OCI-LY3 (cell line): ENCODE results near the gene RAPGEFL1.

Experiments
- EZH2phosphoT487 ChIP-seq: fragments of 200-600 bp; shearing (Covaris generic); IDR thresholded peaks from 2 replicates; pipeline ENCODE4 v1.6.1; 2018; ENCODE audit warnings: antibody characterized with exemption, mixed run types, low read depth
- TF ChIP-seq, protein P1 (sequence below): fragments of 200-600, 300-600 bp; sonication (generic); IDR thresholded peaks from 2 replicates; pipeline ENCODE4 v1.5.1; 2014; ENCODE audit warnings: antibody characterized with exemption, low read length, low read depth

DNA sequence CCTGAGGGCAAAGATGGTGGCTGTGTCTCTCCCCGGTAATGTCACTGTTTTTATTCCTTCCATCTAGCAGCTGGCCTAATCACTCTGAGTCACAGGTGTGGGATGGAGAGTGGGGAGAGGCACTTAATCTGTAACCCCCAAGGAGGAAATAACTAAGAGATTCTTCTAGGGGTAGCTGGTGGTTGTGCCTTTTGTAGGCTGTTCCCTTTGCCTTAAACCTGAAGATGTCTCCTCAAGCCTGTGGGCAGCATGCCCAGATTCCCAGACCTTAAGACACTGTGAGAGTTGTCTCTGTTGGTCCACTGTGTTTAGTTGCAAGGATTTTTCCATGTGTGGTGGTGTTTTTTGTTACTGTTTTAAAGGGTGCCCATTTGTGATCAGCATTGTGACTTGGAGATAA, 5.5 kb upstream of the RAPGEFL1 start:
- TF ChIP-seq, protein P1, sequence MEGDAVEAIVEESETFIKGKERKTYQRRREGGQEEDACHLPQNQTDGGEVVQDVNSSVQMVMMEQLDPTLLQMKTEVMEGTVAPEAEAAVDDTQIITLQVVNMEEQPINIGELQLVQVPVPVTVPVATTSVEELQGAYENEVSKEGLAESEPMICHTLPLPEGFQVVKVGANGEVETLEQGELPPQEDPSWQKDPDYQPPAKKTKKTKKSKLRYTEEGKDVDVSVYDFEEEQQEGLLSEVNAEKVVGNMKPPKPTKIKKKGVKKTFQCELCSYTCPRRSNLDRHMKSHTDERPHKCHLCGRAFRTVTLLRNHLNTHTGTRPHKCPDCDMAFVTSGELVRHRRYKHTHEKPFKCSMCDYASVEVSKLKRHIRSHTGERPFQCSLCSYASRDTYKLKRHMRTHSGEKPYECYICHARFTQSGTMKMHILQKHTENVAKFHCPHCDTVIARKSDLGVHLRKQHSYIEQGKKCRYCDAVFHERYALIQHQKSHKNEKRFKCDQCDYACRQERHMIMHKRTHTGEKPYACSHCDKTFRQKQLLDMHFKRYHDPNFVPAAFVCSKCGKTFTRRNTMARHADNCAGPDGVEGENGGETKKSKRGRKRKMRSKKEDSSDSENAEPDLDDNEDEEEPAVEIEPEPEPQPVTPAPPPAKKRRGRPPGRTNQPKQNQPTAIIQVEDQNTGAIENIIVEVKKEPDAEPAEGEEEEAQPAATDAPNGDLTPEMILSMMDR: no peak
- TF ChIP-seq EZH2phosphoT487: no peak
